Measurements from ENCODE around the gene PAK6. TPM values are rescaled to one million over a fixed set of nuclear protein-coding genes. Genes with fewer than 3 reads are reported as not detected.

The PAK6 gene
- total and polyA plus RNA-seq, 2 experiments from 2014 or later, result 2.4 to 20.0 TPM

- TF ChIP-seq ZNF462 (CRISPR knock-in tag; IDR thresholded peaks at IDR 0.05) (no peak), EZH2phosphoT487 (IDR thresholded peaks at IDR 0.05; ENCODE audit: unreplicated experiment) (no peak), POLR2AphosphoS5 (IDR thresholded peaks at IDR 0.05; ENCODE audit: low read depth) (no peak), ZNF114 (CRISPR knock-in tag; IDR thresholded peaks at IDR 0.05) (no peak)
These were observed 19.1 kb upstream of the PAK6 start (continued) for GRCh38 chr15:40219801-40220200.

- Histone ChIP-seq H3K79me2 (replicated peaks; ENCODE audit: insufficient read depth) (no peaks in the 10 kb centered on the region; the same call in 1 of the 2 replicates), H3F3A (replicated peaks; ENCODE audit: low read depth) (peaks cover 13% of the 10 kb centered on the region; the same call in 1 of the 2 replicates), H2AFZ (no peak overlapping the region), H3K4me3 (no peak overlapping the region), H3K27me3 (ENCODE audit: insufficient read depth) (no peaks in the 10 kb centered on the region), H3K4me2 (no peak overlapping the region), H3K27ac (ENCODE audit: low read depth) (no peak overlapping the region), H3K36me3 (ENCODE audit: insufficient read depth) (peaks cover 52% of the 10 kb centered on the region), H3K4me1 (ENCODE audit: insufficient read depth) (no peaks in the 10 kb centered on the region), H3K9me2 (ENCODE audit: insufficient read depth) (no peaks in the 10 kb centered on the region), H4K20me1 (replicated peaks; ENCODE audit: insufficient read depth) (peaks cover 16% of the 10 kb centered on the region; the same call in 1 of the 2 replicates)
- no peaks in the 10 kb centered on the region for H3K27me3 Mint-ChIP-seq (ENCODE audit: insufficient read depth, low read depth, poor library complexity)
- no peak for ATAC-seq
- H3K4me3 Mint-ChIP-seq, result no peak overlapping the region
- no peak overlapping the region for H3K27ac Mint-ChIP-seq
- no peaks in the 10 kb centered on the region for H3K4me1 Mint-ChIP-seq
- H3K9me3 Mint-ChIP-seq, result no peaks in the 10 kb centered on the region
- no peak for DNase-seq (ENCODE audit: low spot score)
- peaks cover 70% of the 10 kb centered on the region for H3K36me3 Mint-ChIP-seq (ENCODE audit: low read depth)
- TF ChIP-seq NANOG (IDR thresholded peaks at IDR 0.05; ENCODE audit: borderline replicate concordance), result no peak
- no peak for TF ChIP-seq EZH2 (IDR thresholded peaks at IDR 0.05; ENCODE audit: low read depth, unreplicated experiment)
- no peak for TF ChIP-seq ZNF331 (CRISPR knock-in tag; IDR thresholded peaks at IDR 0.05; ENCODE audit: low read depth)
- no peak for TF ChIP-seq POLR2AphosphoS5 (IDR thresholded peaks at IDR 0.05; ENCODE audit: low read depth)
- no peak for TF ChIP-seq ZNF114 (CRISPR knock-in tag; IDR thresholded peaks at IDR 0.05)
- no peak for TF ChIP-seq ZNF462 (CRISPR knock-in tag; IDR thresholded peaks at IDR 0.05)
- TF ChIP-seq ETS1 (IDR thresholded peaks at IDR 0.05), result no peak
- TF ChIP-seq EZH2phosphoT487 (IDR thresholded peaks at IDR 0.05; ENCODE audit: unreplicated experiment), result no peak
These were observed 16.7 kb upstream of the PAK6 start for GRCh38 chr15:40222131-40222530.

All from GM23338 (cell line).